Measurements from ENCODE around the gene ARHGEF33. TPM values are rescaled to one million over a fixed set of nuclear protein-coding genes. Genes with fewer than 3 reads are reported as not detected.

ARHGEF33 gene
- total and polyA plus RNA-seq, 2 of the 8 experiments (the other 6 are each of a cell fraction or from before 2014, with no cell fraction given): 0.09 to 0.95 TPM

- Histone ChIP-seq H3K23me2 (ENCODE audit: low read depth, low read length) (no peaks in the 10 kb centered on the region), H3K36me3 (ENCODE audit: control insufficient read depth in 2 of 4, insufficient read depth in 4 of 4, low read length in 3 of 4) (no peaks in the 10 kb centered on the region), H3K27me3 (replicated peaks in 1 of 4; ENCODE audit: control insufficient read depth in 3 of 4, extremely low read depth in 1 of 4, insufficient read depth in 3 of 4, low read length in 3 of 4) (no peaks in the 10 kb centered on the region), H2BK120ac (replicated peaks; ENCODE audit: low read depth, low read length) (no peak overlapping the region), H3K27ac (ENCODE audit: low read depth, low read length) (no peak overlapping the region), H3K9ac (replicated peaks in 1 of 4; ENCODE audit: extremely low read depth in 1 of 4, low read depth in 3 of 4, low read length in 3 of 4) (no peak overlapping the region), H4K8ac (ENCODE audit: extremely low read depth, insufficient read depth, low read length) (no peak overlapping the region), H3K9me3 (ENCODE audit: insufficient read depth in 2 of 2, low read depth in 1 of 2, low read length in 1 of 2) (no peaks in the 10 kb centered on the region), H3K14ac (ENCODE audit: insufficient read length) (no peak overlapping the region), H2BK5ac (ENCODE audit: low read depth, low read length) (no peak overlapping the region), H4K20me1 (replicated peaks in 1 of 2; ENCODE audit: control insufficient read depth in 1 of 2, insufficient read depth in 2 of 2, low read length in 2 of 2) (no peaks in the 10 kb centered on the region), H3K4me1 (replicated peaks in 1 of 4; ENCODE audit: control insufficient read depth in 3 of 4, insufficient read depth in 4 of 4, low read length in 3 of 4) (no peaks in the 10 kb centered on the region), H2BK12ac (ENCODE audit: low read depth, low read length) (no peak overlapping the region), H3K4ac (replicated peaks; ENCODE audit: insufficient read length, low read depth, low read length) (no peak overlapping the region), H2AFZ (ENCODE audit: low read length) (peak overlapping the region; percentile 66; the same call in 1 of the 2 replicates), H2AK5ac (ENCODE audit: low read depth, low read length) (no peak overlapping the region), H3K79me2 (ENCODE audit: control insufficient read depth in 1 of 2, insufficient read depth in 2 of 2, low read length in 2 of 2) (no peaks in the 10 kb centered on the region), H3K56ac (replicated peaks; ENCODE audit: insufficient read length, low read depth, low read length) (no peak overlapping the region), H4K5ac (ENCODE audit: insufficient read length, low read depth, low read length) (no peak overlapping the region), H2BK15ac (ENCODE audit: low read length) (no peak overlapping the region), H3K23ac (ENCODE audit: insufficient read length) (no peak overlapping the region), H3K4me3 (ENCODE audit: extremely low read depth in 1 of 4, insufficient read depth in 2 of 4, low read depth in 3 of 4, low read length in 4 of 4) (no peak overlapping the region), H3K4me2 (ENCODE audit: insufficient read depth in 1 of 2, low read depth in 2 of 2, low read length in 2 of 2) (no peak overlapping the region), H2BK20ac (ENCODE audit: low read length) (no peak overlapping the region), H3K79me1 (ENCODE audit: low read depth, low read length) (no peaks in the 10 kb centered on the region), H4K91ac (replicated peaks; ENCODE audit: insufficient read length, low read length) (no peak overlapping the region), H3K18ac (ENCODE audit: extremely low read depth, low read length) (no peak overlapping the region)
- WGBS, 2 experiments (ENCODE audit: extremely low coverage in 1 of 2, insufficient coverage in 1 of 2, insufficient read length in 1 of 2, insufficient replicate concordance in 2 of 2, low coverage in 1 of 2, low lambda C conversion rate in 2 of 2, missing lambda C conversion rate in 1 of 2): 92% methylated on average over 1 of the region's 1 CpG; no CpG with 5 or more reads in 1 of the 2 experiments
- FAIRE-seq (no peak), DNase-seq (ENCODE audit: low read depth in 1 of 2, low spot score in 2 of 2) (no peak)
- ChIA-PET POLR2A (ENCODE audit: partially characterized antibody) (no interaction called here), CTCF (ENCODE audit: partially characterized antibody) (interaction anchor here (0.7 to 1.1 kb wide), 3 partner anchors 19 to 965 kb away, joined by 3 read pairs; no protein-coding TSS in a partner anchor)
- no peak for TF ChIP-seq SIX5 (IDR thresholded peaks at IDR 0.05; ENCODE audit: low read depth, low read length)
- no peak for TF ChIP-seq TBP (IDR thresholded peaks at IDR 0.05; ENCODE audit: low read depth, low read length)
- no peak for TF ChIP-seq CHD1 (IDR thresholded peaks at IDR 0.05; ENCODE audit: low read depth, low read length)
- TF ChIP-seq KDM4A (IDR thresholded peaks at IDR 0.05; ENCODE audit: low read depth, low read length, severe bottlenecking): no peak
- no peak for TF ChIP-seq ATF2 (IDR thresholded peaks at IDR 0.05; ENCODE audit: low read length)
- TF ChIP-seq RNF2 (IDR thresholded peaks at IDR 0.05; ENCODE audit: borderline replicate concordance, low read depth, low read length, missing control alignments, poor library complexity, severe bottlenecking): no peak
- no peak for TF ChIP-seq EGR1 (IDR thresholded peaks at IDR 0.05; ENCODE audit: borderline replicate concordance, low read depth, low read length)
- no peak for TF ChIP-seq SAP30 (IDR thresholded peaks at IDR 0.05; ENCODE audit: insufficient read depth, insufficient replicate concordance, low read length)
- TF ChIP-seq CTBP2 (IDR thresholded peaks at IDR 0.05; ENCODE audit: borderline replicate concordance, insufficient read depth, insufficient read length, low read length): no peak
These were observed 11.1 kb downstream of the ARHGEF33 start for GRCh38 chr2:38900726-38901125.
